Peyer's patch (tissue), 4 donors: ENCODE measurements around the gene FBLN7.

ENCODE experiments used
- POLR2A ChIP-seq, 2 donors: fragments of 450-650 bp; IDR thresholded peaks; one replicate each; pipeline ENCODE4 v1.5.1; 2017; ENCODE audit warnings: antibody characterized with exemption in 2 of 2, mild to moderate bottlenecking in 2 of 2, moderate library complexity in 2 of 2
- TF ChIP-seq, protein P1 (sequence below), 6 experiments: fragments of 450-650 bp in 4 of 6; fragments of 200-600 bp in 2 of 6; sonication (generic) in 1 of 6; IDR thresholded peaks; one replicate each; pipeline ENCODE4 v1.5.1; 2017 to 2019; ENCODE audit warnings: antibody characterized with exemption in 6 of 6, mild to moderate bottlenecking in 3 of 6, moderate library complexity in 1 of 6

DNA sequence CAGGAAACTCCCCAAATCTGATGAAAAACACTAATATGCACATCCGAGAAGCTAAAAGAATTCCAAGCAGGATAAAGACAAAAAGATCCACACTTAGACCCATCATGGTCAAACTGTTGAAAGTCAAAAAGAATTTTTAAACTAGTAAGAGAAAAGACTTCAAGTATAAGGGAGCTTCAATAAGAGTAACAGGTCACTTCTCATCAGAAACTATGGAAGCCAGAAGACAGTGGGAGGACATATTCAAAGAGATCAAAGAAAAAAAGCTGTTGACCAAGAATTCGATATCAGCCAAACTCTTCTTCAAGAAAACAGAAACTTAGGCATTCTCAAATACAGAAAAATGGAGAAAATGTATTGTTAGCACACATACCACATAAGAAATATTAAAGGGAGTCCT, 66.2 kb downstream of the FBLN7 start:
- no peak for TF ChIP-seq POLR2A (IDR thresholded peaks at IDR 0.05)
- TF ChIP-seq, protein P1, sequence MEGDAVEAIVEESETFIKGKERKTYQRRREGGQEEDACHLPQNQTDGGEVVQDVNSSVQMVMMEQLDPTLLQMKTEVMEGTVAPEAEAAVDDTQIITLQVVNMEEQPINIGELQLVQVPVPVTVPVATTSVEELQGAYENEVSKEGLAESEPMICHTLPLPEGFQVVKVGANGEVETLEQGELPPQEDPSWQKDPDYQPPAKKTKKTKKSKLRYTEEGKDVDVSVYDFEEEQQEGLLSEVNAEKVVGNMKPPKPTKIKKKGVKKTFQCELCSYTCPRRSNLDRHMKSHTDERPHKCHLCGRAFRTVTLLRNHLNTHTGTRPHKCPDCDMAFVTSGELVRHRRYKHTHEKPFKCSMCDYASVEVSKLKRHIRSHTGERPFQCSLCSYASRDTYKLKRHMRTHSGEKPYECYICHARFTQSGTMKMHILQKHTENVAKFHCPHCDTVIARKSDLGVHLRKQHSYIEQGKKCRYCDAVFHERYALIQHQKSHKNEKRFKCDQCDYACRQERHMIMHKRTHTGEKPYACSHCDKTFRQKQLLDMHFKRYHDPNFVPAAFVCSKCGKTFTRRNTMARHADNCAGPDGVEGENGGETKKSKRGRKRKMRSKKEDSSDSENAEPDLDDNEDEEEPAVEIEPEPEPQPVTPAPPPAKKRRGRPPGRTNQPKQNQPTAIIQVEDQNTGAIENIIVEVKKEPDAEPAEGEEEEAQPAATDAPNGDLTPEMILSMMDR (IDR thresholded peaks at IDR 0.05), result no peak
